Keratinocyte (primary cell): Measurements from ENCODE around the gene IL1RAP. TPM values are rescaled to one million over a fixed set of nuclear protein-coding genes. Genes with fewer than 3 reads are reported as not detected.

Experiments used
- DNase-seq: peaks from one replicate; pipeline ENCODE4 v3.0.0-alpha.2; 2011; ENCODE audit warnings: low read depth, missing footprints, low spot score
- FAIRE-seq: peaks from 2 replicates; lab custom pipeline; 2011; peaks lifted over from hg19 to GRCh38; lab: Jason Lieb, UNC
- H2AFZ ChIP-seq: 2 replicates; pipeline ENCODE4 v1.6.0; 2012; ENCODE audit warnings: low read length, control low read depth, inconsistent platforms; ENCODE audit not compliant: control insufficient read depth
- H3K27ac ChIP-seq: 2 replicates; pipeline ENCODE4 v1.5.1; 2011; ENCODE audit warnings: low read length; ENCODE audit not compliant: control insufficient read depth, insufficient read depth
- H3K27me3 ChIP-seq: 3 replicates; pipeline ENCODE4 v1.6.0; 2011; ENCODE audit warnings: low read length; ENCODE audit not compliant: control insufficient read depth, insufficient read depth; ENCODE audit errors: extremely low read depth
- H3K36me3 ChIP-seq, 2 experiments: 2 replicates in 1 of 2; 3 replicates in 1 of 2; pipeline ENCODE4 v1.5.1; 2011; ENCODE audit warnings: low read length in 2 of 2, mild to moderate bottlenecking in 1 of 2; ENCODE audit not compliant: control insufficient read depth in 2 of 2, insufficient read depth in 2 of 2; ENCODE audit errors: extremely low read depth in 1 of 2
- H3K4me1 ChIP-seq: 3 replicates; pipeline ENCODE4 v1.5.1; 2011; ENCODE audit warnings: low read length; ENCODE audit not compliant: control insufficient read depth, insufficient read depth; ENCODE audit errors: extremely low read depth
- H3K4me2 ChIP-seq: 3 replicates; pipeline ENCODE4 v1.6.0; 2011; ENCODE audit warnings: low read depth, low read length; ENCODE audit not compliant: control insufficient read depth, insufficient read depth; ENCODE audit errors: extremely low read depth
- H3K4me3 ChIP-seq, 3 experiments: fragments of 200-600 bp in 1 of 3; sonication (generic) in 1 of 3; 2 replicates in 2 of 3; 3 replicates in 1 of 3; pipeline ENCODE4 v1.5.1; 2011 to 2016; ENCODE audit warnings: low read length in 3 of 3, mild to moderate bottlenecking in 3 of 3, control low read depth in 2 of 3, inconsistent platforms in 1 of 3, low read depth in 1 of 3, mixed read lengths in 1 of 3, mixed run types in 1 of 3, moderate library complexity in 1 of 3; ENCODE audit not compliant: control insufficient read depth in 2 of 3, insufficient read depth in 2 of 3; ENCODE audit errors: extremely low read depth in 1 of 3
- H3K79me2 ChIP-seq: 2 replicates; pipeline ENCODE4 v1.6.0; 2012; ENCODE audit warnings: low read length; ENCODE audit not compliant: control insufficient read depth, insufficient read depth
- H3K9ac ChIP-seq: 3 replicates; pipeline ENCODE4 v1.6.0; 2011; ENCODE audit warnings: low read length; ENCODE audit not compliant: control insufficient read depth, insufficient read depth; ENCODE audit errors: extremely low read depth
- H3K9me1 ChIP-seq: 3 replicates; pipeline ENCODE4 v1.6.0; 2011; ENCODE audit warnings: low read length; ENCODE audit not compliant: control insufficient read depth, insufficient read depth; ENCODE audit errors: extremely low read depth
- H3K9me3 ChIP-seq: 2 replicates; pipeline ENCODE4 v1.5.1; 2012; ENCODE audit warnings: low read depth, low read length; ENCODE audit not compliant: control insufficient read depth
- H4K20me1 ChIP-seq: 3 replicates; pipeline ENCODE4 v1.6.0; 2011; ENCODE audit warnings: low read length; ENCODE audit not compliant: control insufficient read depth, insufficient read depth; ENCODE audit errors: extremely low read depth
- CTCF ChIP-seq, 3 experiments: IDR thresholded peaks in 1 of 3; conservative IDR thresholded peaks in 1 of 3; optimal IDR thresholded peaks in 1 of 3; 2 replicates in 2 of 3; 3 replicates in 1 of 3; pipeline versions ENCODE3 to v1.5.1; 2011; ENCODE audit warnings: low read length in 3 of 3, mild to moderate bottlenecking in 3 of 3, moderate library complexity in 2 of 3, control low read depth in 1 of 3, inconsistent platforms in 1 of 3; ENCODE audit not compliant: insufficient read depth in 2 of 3; ENCODE audit errors: extremely low read depth in 1 of 3
- EZH2 ChIP-seq: IDR thresholded peaks from one replicate; pipeline ENCODE4 v1.6.1; 2012; ENCODE audit warnings: inconsistent platforms, mild to moderate bottlenecking, low read length, moderate library complexity
- dilution Hi-C: fragments of 300-500 bp; cut with MboI; formaldehyde crosslinking; loops from one replicate; pipeline ENCODE4 v1.7.0; 2020; ENCODE audit warnings: low sequenced_read_pairs; ENCODE audit not compliant: extremely low pct_ligation_motif_present
- polyA plus RNA-seq, 5 experiments: library from polyadenylated mRNA; depleted of rRNA in 3 of 5; stranded (reverse) in 3 of 5; stranded (forward) in 1 of 5; unstranded in 1 of 5; fragments of >200 nt; gene quantifications; 1 replicate in 1 of 5; 2 replicates in 3 of 5; 3 replicates in 1 of 5; pipeline versions ENCODE4 v1.2.1 to v1.2.3, GENCODE V29; 2011 to 2012; ENCODE audit warnings: missing spikeins in 2 of 5, low read depth in 1 of 5, low replicate concordance in 1 of 5

Gene IL1RAP
- polyA plus RNA-seq, 1 donor (not counting 4 experiments of a cell fraction or from before 2014, with no cell fraction given), result 69.7 TPM

DNA sequence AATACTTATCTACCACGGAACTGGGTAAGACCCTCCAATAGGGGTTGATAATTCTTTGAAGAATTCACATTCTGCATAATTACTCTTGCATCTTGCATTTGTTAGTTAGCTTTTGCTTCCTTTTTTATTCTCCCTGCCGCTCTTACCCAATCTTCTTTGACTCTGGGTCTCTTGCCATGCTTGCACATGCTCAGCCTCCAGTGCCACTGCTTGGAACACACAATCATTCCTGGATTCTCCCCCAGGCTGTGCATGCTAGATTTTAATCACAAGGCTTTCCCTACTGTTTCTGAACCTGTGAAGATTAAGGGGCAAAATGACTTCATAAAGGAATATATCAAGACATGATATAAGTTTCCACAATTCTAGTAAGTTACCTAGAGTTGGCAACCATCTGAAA lies 133.1 kb downstream of the IL1RAP start:
- Histone ChIP-seq H3K4me3 (no peak overlapping the region), H3K27ac (no peak overlapping the region), H2AFZ (no peak overlapping the region), H4K20me1 (no peaks in the 10 kb centered on the region), H3K36me3 (peaks cover 28% of the 10 kb centered on the region in 2 experiments), H3K9me1 (no peaks in the 10 kb centered on the region), H3K79me2 (no peaks in the 10 kb centered on the region), H3K27me3 (no peaks in the 10 kb centered on the region), H3K4me2 (no peak overlapping the region), H3K9me3 (no peaks in the 10 kb centered on the region), H3K9ac (no peak overlapping the region), H3K4me1 (no peaks in the 10 kb centered on the region)
- TF ChIP-seq CTCF (optimal IDR thresholded peaks at IDR 0.05 in 1 of 3, IDR thresholded peaks at IDR 0.05 in 1 of 3, conservative IDR thresholded peaks at IDR 0.05 in 1 of 3; ENCODE audit: extremely low read depth in 1 of 3, insufficient read depth in 2 of 3, low read length in 3 of 3) (no peak), EZH2 (no peak)
- no peak for FAIRE-seq
- no peak for DNase-seq
- dilution Hi-C loops, result no loop called here

DNA sequence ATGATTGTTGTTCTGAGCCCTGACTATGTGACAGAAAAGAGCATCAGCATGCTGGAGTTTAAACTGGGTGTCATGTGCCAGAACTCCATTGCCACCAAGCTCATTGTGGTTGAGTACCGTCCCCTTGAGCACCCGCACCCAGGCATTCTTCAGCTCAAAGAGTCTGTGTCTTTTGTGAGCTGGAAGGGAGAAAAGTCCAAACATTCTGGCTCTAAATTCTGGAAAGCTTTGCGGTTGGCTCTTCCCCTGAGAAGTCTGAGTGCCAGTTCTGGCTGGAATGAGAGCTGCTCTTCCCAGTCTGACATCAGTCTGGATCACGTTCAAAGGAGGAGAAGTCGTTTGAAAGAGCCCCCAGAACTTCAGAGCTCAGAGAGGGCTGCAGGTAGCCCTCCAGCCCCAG lies 142.0 kb downstream of the IL1RAP start:
- Histone ChIP-seq H3K27me3 (no peaks in the 10 kb centered on the region), H3K36me3 (no peaks in the 10 kb centered on the region), H3K27ac (no peak overlapping the region), H3K9me1 (no peaks in the 10 kb centered on the region), H2AFZ (no peak overlapping the region), H3K4me3 (no peak overlapping the region), H3K9me3 (no peaks in the 10 kb centered on the region), H3K9ac (no peak overlapping the region), H3K4me1 (no peaks in the 10 kb centered on the region), H3K79me2 (no peaks in the 10 kb centered on the region), H3K4me2 (no peak overlapping the region), H4K20me1 (no peaks in the 10 kb centered on the region)
- FAIRE-seq, result no peak
- no peak for DNase-seq
- TF ChIP-seq EZH2, result no peak
- TF ChIP-seq CTCF (optimal IDR thresholded peaks at IDR 0.05 in 1 of 3, IDR thresholded peaks at IDR 0.05 in 1 of 3, conservative IDR thresholded peaks at IDR 0.05 in 1 of 3; ENCODE audit: extremely low read depth in 1 of 3, insufficient read depth in 2 of 3, low read length in 3 of 3), result no peak
- dilution Hi-C loops, result no loop called here
